HG03066 (cell line): ENCODE data around the gene ACVRL1.

Source experiments
- ATAC-seq: cut with Tn5 transposase; IDR thresholded peaks from one replicate; pipeline ENCODE4 v1.9.1; 2021; ENCODE audit warnings: low read depth; ENCODE audit not compliant: unreplicated experiment

ACVRL1 gene

DNA sequence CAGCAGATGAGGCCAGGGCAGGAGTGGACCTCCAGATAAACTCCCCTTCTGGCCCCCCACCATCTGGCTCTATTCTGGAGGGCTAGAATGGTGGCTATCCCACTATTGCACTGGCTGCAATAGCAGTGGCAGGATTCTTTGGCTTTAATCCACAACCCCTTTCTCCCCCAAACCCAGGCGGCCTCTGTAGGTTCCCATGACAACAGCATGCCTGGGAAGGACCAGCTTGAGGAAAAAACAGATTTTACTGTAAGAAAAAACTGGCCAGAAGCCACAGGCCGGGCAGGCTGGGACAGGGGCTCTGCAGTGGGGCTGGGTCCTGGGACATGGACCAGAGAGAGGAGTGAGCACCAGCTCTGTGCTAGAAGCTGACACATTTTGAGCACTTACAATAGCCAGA, 30.6 kb downstream of the ACVRL1 start:
- no peak for ATAC-seq

DNA sequence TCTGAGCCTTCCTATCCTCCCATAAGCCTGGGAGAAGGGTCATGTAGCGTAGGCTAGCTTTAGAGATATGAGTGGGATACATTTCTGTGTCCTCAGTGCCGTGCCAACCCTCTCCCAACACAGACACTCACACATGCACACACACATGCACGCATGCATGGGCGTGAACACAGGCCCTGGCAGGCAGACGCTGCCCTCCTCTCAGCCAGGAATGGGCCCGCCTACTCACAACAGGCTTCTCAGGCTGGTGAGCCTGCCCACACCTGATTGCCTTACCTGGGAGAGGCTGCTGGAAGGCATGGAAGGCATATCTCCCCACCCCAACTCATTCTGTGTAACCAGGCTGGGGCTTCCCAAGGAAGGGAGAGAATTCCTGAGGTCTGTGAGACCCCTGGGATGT, 31.4 kb downstream of the ACVRL1 start:
- no peak for ATAC-seq

DNA sequence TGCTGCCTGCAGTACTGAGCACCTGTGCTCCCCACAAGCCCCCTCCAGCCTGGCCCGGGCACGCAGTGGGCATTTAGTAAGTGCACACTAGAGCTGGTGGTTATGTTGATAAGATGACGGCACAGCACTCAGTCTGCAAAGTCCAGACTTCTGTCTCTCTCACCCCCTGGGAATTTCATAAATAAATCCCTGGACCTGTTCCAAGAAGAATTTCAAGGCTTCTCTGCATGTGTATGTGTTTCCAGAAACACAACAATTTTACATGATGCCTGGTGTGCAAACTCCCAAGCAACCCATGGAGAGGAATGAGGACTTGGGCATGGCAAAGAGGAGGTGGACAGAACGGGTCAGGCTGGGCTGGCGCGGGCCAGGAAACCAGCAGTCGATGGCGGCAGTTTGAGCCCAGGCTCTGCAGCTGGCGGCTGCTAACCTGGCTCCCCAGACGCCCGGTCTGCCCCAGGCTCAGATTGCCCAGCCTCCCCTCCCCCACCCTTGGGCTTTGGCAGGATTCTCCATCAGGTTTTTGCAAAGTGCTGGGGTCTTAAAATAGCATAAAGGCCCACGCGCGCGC, 33.8 kb downstream of the ACVRL1 start:
- no peak for ATAC-seq

DNA sequence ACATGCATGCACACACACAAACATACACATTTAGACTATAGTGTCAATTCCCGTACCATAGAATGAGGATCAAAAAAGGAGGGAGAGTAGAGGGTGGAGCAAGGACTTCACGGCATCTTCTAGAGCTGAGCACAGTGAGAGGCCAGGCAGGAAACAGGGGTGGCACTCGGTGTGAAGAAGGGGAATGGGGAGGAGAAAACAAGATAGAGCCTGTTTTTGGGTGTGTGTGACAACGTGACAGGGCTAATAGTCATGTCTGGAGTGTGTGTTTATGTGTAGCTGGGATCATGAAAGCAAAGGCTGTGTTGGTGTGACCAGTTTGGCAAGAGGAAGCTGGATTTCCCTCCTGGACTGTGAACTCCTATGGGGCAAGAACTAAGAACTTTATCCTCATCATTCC, 34.3 kb downstream of the ACVRL1 start:
- ATAC-seq, result no peak

DNA sequence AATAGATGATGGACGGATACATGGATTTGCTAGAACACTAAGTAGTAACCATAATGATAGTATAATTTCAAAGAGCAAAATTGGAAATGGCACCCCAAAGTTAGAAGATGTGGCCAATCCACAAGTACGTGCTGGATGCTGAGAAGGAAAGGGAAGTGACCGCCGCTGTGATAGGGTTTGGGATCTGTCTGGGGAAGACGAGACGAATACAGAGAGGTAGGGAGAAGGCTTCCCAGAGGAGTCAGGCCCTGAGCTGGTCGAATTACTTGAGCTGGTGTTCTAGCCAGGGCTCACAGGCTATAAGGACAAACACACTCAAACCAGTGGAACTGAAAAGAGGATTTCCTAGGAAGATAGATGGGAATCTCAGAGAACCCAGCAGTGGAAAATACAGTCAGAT, 34.8 kb downstream of the ACVRL1 start:
- no peak for ATAC-seq

DNA sequence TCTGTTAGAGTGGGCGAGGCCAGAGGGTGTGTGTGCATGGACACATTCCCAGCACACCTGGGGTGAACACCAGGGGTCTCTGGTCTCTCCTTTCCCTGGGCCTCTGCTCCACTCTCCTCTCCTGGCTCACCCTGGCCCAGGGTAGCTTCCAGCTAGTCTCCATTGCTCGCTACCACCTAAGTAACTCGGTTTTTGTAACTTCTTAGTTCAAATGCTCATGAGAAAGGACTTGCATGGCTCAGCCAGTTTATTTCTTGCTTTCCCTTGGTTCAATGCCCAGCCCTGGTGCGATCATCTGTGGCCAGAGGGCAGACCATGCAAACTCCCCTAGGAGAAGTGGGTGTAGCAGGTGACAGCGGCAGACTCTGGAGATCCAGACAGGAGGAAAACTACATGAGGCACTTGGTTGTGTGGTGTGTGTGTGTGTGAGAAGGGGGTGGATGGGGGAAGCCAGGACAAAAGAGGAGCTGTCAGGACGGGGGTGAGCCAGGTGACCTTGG, 35.2 kb downstream of the ACVRL1 start:
- no peak for ATAC-seq

DNA sequence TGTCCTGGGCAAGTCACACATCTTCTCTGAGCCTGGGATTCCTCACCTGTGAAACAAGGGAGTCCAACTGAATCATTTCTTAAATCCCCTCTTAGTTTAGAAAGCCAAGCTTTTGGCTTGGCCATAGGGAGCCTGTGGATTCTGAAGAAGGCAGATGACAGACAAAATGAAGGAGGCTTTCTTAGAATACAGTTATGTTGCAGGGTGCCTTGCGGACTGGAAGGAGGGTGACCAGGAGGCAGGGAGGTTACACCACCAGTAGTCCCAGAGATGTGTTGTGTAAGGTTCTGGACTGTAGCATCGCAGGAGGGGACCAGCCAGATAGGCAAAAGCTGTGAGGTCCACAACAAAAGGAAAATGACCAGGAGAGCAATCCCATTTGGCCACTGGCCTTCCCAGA, 36.0 kb downstream of the ACVRL1 start:
- no peak for ATAC-seq

DNA sequence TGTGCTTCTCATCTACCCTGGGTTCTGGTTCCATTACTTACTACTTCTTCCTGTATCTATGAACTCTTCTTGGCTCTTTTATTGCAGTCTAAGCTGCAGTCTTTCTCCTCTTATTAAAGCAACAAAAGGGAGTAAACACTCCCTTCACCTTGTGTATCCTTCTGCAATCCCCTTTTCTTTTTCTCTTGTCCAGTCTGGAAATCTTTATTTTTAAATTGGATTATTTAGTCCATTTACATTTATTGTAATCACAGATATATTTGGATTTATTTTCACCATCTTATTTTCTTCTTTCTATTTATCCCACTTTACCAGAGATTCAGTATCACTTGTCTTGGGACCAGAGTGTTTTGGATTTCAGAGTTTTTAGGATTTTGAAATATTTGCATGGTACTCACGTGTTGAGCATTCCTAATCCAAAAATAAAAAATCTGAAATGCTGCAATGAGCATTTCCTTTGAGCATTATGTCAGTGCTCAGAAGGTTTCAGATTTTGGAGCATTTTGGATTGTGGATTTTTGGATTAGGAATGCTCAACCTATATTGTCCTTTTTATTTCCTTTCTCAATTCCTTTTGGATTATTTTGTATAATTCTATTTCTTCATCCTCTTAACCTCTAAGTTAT, 37.4 kb downstream of the ACVRL1 start:
- no peak for ATAC-seq

DNA sequence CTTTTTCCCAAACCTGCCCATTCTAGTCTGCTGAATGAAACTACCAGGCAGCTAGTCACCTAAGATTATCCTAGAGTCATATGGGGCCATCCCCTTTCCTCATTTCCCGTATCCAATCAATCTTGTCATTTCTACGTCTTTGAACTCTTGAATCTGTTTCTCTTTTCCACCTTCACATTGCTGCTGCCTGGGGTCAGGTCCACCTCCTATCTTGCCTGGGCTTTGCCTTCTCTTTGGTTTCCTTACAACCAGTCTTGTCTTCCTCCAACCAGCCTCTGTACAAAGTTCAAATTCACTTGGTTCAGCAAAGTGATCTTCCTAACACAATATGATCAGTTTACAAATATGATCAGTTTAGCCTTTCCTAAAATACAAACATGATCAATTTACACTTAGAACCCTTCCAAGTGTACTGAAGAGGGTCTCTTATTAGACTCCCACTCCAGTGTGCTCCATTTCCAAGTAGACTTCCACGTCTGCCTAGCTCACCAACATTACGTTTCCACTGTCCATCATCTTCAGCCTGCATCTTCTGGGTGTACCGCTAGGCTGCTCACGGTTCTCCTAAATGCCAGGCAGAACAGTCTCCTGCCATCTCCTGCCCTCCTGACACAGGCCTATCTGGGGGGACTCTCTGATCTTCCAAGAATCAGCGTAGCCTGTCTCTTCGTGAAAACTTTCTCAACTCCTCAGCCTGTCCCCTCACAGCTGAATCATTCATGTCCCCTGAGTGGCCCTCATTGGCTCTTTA, 40.1 kb downstream of the ACVRL1 start:
- no peak for ATAC-seq

DNA sequence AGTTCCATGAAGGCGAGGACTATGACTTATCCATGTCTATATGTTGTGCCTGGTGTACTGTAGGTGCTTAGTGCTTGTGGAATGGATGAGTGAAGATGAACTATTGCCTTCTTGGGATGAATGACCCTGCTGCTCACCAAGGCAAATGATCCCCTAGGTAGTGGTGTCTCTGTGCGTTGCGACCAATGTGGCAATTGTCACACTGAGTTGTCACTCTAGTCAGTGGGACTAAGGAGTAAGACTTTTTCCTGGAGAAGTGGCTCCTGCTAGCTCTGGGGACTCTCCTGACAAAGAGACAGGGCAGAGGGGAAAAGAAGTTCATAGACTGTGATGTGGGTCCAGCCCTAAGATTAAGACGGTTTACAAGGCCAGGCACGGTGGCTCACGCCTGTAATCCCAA, 40.8 kb downstream of the ACVRL1 start:
- no peak for ATAC-seq

DNA sequence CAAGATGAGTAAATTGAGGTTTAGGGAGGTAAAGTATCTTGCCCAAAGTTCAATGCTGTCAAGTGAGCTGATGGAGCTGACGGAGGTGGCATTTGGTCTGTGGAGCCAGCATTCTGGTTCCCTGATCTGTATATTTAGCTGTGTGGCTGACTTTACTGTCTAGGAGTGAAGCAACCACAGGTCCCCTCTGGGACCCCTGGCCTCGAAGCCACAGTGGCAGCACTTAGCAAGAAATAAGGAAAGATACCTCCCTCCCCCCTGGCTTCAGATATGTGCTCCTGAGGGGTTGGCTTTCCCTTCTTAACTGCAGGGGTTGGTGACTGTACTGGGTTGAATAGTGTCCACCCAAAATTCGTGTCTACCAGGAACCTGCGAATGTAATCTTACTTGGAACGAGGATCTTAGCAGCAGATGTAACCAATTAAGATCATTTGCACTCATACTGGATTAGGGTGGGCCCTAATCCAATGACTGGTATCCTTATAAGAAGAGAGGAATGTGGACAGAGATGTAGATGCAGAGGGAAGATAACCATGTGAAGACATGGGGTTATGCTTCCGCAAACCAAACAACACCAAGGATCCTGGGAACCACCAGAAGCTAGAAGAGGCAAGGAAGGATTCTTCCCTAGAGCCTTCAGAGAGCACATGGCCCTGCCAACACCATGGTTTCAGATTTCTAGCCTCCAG, 42.2 kb downstream of the ACVRL1 start:
- ATAC-seq, result no peak

DNA sequence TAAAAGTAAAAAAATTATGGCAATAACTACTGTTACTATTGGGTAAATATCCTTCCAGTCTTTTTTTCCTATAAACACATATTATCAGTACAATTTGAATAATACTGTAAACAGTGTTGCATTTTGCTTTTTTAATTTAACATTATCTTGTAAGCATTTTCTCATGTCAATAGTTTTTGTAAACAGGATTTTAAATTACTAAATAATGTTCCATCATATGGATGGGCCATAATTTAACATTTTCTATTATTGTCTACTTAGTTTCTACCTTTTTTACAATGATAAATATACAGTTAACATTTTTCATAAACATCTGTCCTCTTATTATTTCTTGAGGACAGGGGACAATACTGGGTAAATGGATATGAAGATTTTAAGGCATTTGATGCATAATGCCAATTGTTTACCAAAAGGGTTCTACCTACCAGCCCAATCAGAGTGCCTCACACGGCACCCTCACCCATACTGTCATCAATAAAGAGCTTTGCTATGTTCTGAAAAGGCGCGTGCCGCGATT, 43.4 kb downstream of the ACVRL1 start:
- peak; percentile 20 for ATAC-seq

DNA sequence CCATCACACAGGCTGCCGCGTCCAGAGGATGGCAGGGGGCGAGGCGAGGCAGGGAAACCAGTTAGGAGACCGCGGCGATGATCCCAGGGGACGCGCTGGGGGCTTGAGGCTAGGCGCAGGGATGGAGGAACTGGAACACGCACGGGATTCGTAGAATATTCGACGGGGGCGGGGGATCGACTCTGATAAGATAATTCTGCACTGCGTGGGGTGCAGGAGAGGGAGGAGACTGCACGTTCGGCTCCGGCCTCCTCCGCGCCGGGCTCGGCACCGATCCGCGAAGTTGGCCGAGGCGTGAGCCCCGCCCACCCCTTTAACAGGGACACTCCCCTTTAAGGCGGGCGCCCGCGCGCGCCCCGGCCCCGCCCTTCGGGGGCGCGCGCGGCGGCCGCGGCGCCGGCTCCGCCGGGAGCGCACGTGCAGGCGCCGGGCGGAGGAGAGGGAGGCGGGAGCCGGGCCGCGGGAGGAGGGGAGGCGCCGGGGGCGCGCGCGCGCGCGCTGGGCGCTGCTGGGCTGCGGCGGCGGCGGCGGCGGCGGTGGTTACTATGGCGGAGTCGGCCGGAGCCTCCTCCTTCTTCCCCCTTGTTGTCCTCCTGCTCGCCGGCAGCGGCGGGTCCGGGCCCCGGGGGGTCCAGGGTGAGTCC, 44.0 kb downstream of the ACVRL1 start, which contains the start of gene ACVR1B:
Gene ACVR1B (plus strand): TSS at position 501 of the 644 bp plus-strand sequence. CDS start 45 bp downstream, at position 546.
- peak; percentile 87 for ATAC-seq

DNA sequence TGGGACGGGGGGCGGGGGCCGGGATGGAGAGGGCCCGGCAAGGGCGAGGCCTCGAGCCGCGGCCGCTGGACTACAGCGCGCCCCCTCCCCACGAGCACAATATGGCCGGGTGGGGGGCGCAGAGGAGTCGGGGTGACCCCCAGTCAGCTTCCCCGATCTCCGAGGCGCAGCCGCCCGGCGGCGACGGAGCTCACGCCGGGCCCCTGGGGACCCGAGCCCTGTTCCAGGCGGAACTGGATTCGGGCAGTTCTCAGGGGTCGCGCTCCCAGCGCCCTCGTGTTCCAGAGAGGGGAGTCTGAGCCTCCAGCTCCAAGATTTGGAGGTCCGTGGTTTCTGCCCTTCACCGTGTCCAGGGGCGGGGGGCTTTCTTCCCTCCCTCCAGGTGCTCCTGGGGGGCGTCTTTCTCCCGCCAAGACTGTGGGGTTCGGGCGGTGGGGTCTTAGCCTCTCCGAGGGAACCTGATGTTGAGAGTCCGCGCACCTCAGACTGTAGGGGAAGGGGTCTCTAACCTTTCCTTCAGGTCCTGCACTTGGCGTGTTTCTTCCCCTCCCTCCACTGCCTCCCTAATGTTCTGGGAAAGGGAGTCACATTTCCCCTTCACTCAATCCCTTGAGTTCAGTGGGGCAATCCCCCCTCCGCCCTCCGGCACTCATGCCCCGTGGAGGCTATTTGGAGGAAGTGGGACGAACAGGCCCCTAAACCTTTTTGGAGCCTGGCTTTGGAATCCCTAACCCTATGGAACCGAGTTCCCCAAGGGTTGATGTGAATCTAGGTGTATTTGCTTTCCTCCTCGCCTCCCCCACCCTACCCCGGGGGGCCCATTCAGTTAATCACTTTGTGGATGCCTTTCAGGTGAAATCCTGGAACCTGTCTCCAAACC, 44.8 kb downstream of the ACVRL1 start:
- no peak for ATAC-seq

DNA sequence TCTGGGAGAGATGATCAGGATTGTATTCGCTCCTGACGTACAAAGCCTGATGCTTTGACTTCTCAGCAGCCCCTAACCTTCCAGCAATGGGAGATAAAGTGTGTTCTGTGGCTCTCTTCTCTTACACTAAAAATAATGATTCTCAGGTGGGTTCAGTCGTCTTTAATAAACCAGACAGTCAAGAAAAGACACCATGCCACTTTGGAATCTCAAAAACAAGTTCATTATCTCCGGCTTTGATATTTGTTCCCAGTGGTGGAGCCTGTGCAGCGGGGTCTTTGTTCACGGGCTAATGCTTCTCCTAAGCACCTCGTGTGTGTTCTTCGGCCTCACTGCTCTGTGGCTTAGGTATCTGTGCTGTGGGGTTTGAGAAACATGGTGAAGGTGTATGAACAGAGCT, 45.8 kb downstream of the ACVRL1 start:
- no peak for ATAC-seq

DNA sequence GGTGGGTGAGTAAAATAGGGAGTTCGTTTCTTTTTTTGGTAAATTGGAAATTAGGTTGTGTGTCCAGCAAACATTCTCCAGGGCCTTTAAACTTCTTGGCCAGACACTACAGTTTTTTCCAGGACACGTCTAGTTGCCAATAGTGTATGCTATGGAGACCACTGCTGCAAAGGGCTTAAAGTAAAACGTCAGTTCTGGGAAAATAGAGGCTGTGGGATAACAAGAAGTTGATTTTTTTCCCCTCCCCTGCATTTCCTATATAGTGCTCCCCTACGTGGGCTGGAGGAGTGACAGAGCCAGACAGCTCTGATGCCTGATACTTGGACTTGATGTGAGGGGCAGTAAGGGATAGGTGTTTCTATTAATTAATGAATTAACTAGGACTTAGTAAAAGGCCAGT, 46.6 kb downstream of the ACVRL1 start:
- no peak for ATAC-seq

DNA sequence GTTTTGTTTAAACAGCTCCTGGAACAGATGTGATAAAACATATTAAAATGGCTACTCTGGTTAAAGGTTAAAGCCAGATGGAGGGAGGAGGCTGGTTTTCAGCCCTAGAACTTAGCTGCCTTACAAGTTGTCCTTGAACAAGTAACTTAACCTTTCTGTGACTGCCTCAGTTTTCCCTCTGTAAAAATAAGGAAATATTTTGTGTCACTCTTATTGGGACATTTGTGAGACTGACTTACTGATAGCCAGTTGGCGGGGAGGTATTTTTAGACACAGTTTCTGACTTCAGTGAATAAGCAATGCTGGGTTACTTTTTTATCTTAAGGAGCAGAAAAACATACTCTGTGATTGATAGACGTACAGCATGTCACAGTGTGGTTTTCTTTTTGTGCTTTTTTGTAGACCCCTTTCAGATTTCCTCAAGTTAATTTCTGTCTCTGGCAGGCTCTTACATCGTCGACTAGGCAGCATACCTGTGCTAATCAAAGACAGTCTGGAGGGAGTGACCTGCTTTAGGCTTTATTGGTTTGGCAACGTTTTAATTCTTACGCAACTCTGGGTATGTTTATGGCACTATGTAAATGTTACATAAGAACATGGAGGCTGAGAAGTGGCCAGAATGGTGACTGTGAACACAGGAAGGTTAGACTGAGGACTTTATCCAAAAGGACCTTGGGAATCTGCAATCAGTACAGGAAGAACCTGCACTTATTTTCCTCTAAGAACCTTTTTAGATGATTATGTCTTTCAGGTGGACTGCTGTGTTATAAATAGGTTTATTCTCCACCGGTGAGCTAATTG, 47.5 kb downstream of the ACVRL1 start:
- ATAC-seq, result no peak

DNA sequence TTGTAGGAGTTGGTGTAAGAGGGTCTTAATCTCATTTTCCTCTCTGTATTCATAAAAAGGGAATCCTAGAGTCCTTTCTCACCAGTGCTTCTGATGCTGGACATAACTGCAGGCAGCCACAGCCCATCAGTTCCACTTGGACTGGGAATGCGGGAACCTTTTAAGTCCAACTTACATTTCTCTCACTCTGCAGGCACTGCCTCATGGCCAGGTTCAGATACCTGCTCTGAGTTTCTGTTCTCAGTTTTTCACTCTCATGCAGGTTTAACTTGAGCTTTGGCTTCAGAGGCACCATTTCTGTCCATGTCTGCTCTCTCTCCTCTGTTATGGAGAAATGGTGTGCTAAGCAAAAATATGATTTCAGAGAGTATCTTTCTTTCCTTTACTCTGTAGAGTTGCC, 48.4 kb downstream of the ACVRL1 start:
- ATAC-seq, result no peak

DNA sequence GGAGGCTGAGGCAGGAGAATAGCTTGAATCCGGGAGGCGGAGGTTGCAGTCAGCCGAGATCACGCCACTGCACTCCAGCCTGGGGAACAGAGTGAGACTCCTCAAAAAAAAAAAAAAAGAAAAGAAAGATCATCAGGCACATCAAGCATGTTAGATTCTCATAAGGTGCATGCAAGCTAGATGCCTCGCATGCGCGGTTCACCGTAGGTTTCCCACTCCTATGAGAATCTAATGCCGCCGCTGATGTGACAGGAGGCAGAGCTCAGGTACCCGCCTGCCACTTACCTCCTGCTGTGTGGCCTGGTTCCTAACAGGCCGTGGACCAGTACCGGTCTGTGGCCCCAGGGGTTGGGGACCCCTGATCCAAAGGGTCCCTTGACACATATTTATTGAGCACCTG, 51.2 kb downstream of the ACVRL1 start:
- no peak for ATAC-seq
